ENCODE measurements around the gene GOLGA7B. TPM values are rescaled to one million over a fixed set of nuclear protein-coding genes. Genes with fewer than 3 reads are reported as not detected.

The GOLGA7B gene
- polyA plus RNA-seq, 1 of the 3 experiments (the other 2 are of a cell fraction) = 0.03 TPM

DNA sequence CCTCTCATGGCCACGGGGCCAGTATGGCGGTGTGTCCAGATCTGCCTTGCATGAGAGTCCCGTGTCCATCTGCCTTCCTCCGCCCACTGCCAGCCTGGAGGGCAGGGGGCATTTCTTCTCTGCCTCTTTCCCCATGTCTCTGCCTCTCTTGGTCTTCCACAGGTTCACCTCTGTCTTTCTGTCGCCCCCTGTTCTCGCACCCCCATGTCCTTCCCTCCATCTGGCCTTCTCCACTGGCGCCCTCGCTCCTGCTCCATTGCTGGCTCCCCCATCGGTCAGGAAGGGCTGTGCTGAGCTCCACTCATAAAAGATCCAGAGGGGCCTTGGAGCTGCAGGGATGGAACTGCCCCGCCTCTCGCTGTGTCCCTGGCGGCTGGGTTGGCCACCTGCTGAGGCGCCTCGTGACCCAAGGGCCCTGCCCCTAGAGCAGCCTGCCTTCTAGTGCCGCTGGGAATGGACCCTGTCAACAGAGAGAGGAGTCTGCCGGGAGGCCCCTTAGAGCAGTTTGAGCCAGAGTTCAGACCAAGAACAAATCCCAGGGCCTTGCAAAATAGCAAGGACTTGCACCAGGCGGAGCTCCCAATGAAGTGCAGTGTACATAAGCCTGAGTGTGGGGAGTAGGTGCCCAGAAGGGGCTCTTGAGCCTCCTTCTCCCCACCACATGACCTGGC is 42.0 kb downstream of the GOLGA7B start:
- no peak overlapping the region for H3K4me2 ChIP-seq
- no peaks in the 10 kb centered on the region for H3K79me2 ChIP-seq (ENCODE audit: insufficient read depth)
- H3K27me3 ChIP-seq (ENCODE audit: insufficient read depth) = peaks cover 8% of the 10 kb centered on the region; the same call in 1 of the 2 replicates
- H3K9me3 ChIP-seq = no peaks in the 10 kb centered on the region
- ChIA-PET CTCF (interaction anchor here (1.1 kb wide), 1 partner anchor 11 kb away, joined by 3 read pairs; no protein-coding TSS in a partner anchor), POLR2A (no interaction called here)
- no peaks in the 10 kb centered on the region for H4K20me1 ChIP-seq (ENCODE audit: insufficient read depth)
- WGBS (ENCODE audit: low lambda C conversion rate) = 87% methylated on average over 16 of the region's 17 CpGs
- no peaks in the 10 kb centered on the region for H3K9me2 ChIP-seq
- no peak overlapping the region for H3K27ac ChIP-seq (ENCODE audit: low read depth in 2 of 2, low read length in 1 of 2)
- no peaks in the 10 kb centered on the region for H3K36me3 ChIP-seq (replicated peaks in 1 of 2; ENCODE audit: control insufficient read depth in 1 of 2, insufficient read depth in 2 of 2, low read length in 1 of 2)
- no peak overlapping the region for H3K9ac ChIP-seq
- H3K4me3 ChIP-seq (ENCODE audit: low read depth in 2 of 2, low read length in 1 of 2) = no peak overlapping the region
- TF ChIP-seq FOXJ3 (CRISPR knock-in tag; IDR thresholded peaks at IDR 0.05) = no peak
- DNase-seq = no peak
- no peak overlapping the region for H2AFZ ChIP-seq (ENCODE audit: low read depth)
- H3K4me1 ChIP-seq (ENCODE audit: control insufficient read depth in 1 of 2, insufficient read depth in 2 of 2, low read depth in 1 of 2, low read length in 1 of 2) = peaks cover 5 to 22% of the 10 kb centered on the region in 2 experiments; a peak in 2 of 4 replicates
- peaks cover 6% of the 10 kb centered on the region for H3F3A ChIP-seq (replicated peaks; ENCODE audit: insufficient read depth)

DNA sequence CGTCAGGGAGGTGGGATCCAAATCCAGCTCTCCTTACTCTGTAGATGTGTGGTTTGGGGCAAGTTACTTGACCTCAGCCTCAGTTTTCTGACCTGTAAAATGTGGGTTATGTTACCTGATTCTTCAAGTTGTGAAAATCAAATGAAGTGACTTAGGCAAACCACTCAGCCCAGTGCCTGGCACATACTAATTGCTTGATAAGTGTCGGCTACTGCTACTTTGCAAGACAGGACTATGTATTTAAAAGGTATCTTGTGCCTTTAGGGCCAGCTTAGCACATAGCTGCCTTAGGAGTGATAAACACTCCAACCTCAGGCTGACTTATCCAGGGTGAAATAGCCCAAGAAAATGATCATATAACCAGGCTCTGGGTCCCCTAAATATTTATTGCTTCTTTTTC is 42.9 kb downstream of the GOLGA7B start:
- Histone ChIP-seq H3F3A (replicated peaks; ENCODE audit: insufficient read depth) (peaks cover 6% of the 10 kb centered on the region), H4K20me1 (ENCODE audit: insufficient read depth) (no peaks in the 10 kb centered on the region), H3K27me3 (ENCODE audit: insufficient read depth) (peaks cover 15% of the 10 kb centered on the region; the same call in 1 of the 2 replicates), H3K9ac (no peak overlapping the region), H3K4me2 (no peak overlapping the region), H3K36me3 (replicated peaks in 1 of 2; ENCODE audit: control insufficient read depth in 1 of 2, insufficient read depth in 2 of 2, low read length in 1 of 2) (no peaks in the 10 kb centered on the region), H3K27ac (ENCODE audit: low read depth in 2 of 2, low read length in 1 of 2) (no peak overlapping the region), H3K79me2 (ENCODE audit: insufficient read depth) (no peaks in the 10 kb centered on the region), H3K9me2 (no peaks in the 10 kb centered on the region), H2AFZ (ENCODE audit: low read depth) (no peak overlapping the region), H3K4me1 (ENCODE audit: control insufficient read depth in 1 of 2, insufficient read depth in 2 of 2, low read depth in 1 of 2, low read length in 1 of 2) (peaks cover 5 to 21% of the 10 kb centered on the region in 2 experiments; a peak in 2 of 4 replicates), H3K4me3 (ENCODE audit: low read depth in 2 of 2, low read length in 1 of 2) (no peak overlapping the region), H3K9me3 (no peaks in the 10 kb centered on the region)
- ChIA-PET CTCF (interaction anchor here (1.1 kb wide), 1 partner anchor 10 kb away, joined by 3 read pairs; no protein-coding TSS in a partner anchor), POLR2A (no interaction called here)
- DNase-seq = no peak
- WGBS (ENCODE audit: low lambda C conversion rate) = 80% methylated on average over 1 of the region's 2 CpGs
- TF ChIP-seq, protein P1, sequence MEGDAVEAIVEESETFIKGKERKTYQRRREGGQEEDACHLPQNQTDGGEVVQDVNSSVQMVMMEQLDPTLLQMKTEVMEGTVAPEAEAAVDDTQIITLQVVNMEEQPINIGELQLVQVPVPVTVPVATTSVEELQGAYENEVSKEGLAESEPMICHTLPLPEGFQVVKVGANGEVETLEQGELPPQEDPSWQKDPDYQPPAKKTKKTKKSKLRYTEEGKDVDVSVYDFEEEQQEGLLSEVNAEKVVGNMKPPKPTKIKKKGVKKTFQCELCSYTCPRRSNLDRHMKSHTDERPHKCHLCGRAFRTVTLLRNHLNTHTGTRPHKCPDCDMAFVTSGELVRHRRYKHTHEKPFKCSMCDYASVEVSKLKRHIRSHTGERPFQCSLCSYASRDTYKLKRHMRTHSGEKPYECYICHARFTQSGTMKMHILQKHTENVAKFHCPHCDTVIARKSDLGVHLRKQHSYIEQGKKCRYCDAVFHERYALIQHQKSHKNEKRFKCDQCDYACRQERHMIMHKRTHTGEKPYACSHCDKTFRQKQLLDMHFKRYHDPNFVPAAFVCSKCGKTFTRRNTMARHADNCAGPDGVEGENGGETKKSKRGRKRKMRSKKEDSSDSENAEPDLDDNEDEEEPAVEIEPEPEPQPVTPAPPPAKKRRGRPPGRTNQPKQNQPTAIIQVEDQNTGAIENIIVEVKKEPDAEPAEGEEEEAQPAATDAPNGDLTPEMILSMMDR (IDR thresholded peaks at IDR 0.05) = no peak
- TF ChIP-seq TAF1 (IDR thresholded peaks at IDR 0.05; ENCODE audit: borderline replicate concordance, low read depth, low read length) (no peak), GATA2 (CRISPR knock-in tag; IDR thresholded peaks at IDR 0.05) (no peak), POLR2AphosphoS5 (IDR thresholded peaks at IDR 0.05; ENCODE audit: low read depth, low read length) (no peak), TEAD4 (IDR thresholded peaks at IDR 0.05; ENCODE audit: borderline replicate concordance, insufficient read depth) (no peak), GABPA (IDR thresholded peaks at IDR 0.05; ENCODE audit: low read depth) (no peak), RXRA (IDR thresholded peaks at IDR 0.05; ENCODE audit: borderline replicate concordance, low read depth) (no peak), JUND (IDR thresholded peaks at IDR 0.05) (no peak)
- TF ChIP-seq, protein P2, sequence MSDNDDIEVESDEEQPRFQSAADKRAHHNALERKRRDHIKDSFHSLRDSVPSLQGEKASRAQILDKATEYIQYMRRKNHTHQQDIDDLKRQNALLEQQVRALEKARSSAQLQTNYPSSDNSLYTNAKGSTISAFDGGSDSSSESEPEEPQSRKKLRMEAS (IDR thresholded peaks at IDR 0.05; ENCODE audit: low read depth) = no peak
- TF ChIP-seq, protein P3, sequence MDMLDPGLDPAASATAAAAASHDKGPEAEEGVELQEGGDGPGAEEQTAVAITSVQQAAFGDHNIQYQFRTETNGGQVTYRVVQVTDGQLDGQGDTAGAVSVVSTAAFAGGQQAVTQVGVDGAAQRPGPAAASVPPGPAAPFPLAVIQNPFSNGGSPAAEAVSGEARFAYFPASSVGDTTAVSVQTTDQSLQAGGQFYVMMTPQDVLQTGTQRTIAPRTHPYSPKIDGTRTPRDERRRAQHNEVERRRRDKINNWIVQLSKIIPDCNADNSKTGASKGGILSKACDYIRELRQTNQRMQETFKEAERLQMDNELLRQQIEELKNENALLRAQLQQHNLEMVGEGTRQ (IDR thresholded peaks at IDR 0.05; ENCODE audit: borderline replicate concordance, low read depth, low read length) = no peak
- TF ChIP-seq, protein P4, sequence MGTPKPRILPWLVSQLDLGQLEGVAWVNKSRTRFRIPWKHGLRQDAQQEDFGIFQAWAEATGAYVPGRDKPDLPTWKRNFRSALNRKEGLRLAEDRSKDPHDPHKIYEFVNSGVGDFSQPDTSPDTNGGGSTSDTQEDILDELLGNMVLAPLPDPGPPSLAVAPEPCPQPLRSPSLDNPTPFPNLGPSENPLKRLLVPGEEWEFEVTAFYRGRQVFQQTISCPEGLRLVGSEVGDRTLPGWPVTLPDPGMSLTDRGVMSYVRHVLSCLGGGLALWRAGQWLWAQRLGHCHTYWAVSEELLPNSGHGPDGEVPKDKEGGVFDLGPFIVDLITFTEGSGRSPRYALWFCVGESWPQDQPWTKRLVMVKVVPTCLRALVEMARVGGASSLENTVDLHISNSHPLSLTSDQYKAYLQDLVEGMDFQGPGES (IDR thresholded peaks at IDR 0.05; ENCODE audit: low read depth, low read length) = no peak

All from SK-N-SH (cell line).